Bone marrow (tissue), 2 donors: Measurements from ENCODE around the gene HCK.

Experiments used
- DNase-seq, 2 donors: peaks; one replicate each; lab custom pipeline; 2025; lab: John Stamatoyannopoulos, UW

Gene HCK

GRCh38 chr20:32130352-32130751 is 78.3 kb downstream of the HCK start:
- no peak for DNase-seq

DNA sequence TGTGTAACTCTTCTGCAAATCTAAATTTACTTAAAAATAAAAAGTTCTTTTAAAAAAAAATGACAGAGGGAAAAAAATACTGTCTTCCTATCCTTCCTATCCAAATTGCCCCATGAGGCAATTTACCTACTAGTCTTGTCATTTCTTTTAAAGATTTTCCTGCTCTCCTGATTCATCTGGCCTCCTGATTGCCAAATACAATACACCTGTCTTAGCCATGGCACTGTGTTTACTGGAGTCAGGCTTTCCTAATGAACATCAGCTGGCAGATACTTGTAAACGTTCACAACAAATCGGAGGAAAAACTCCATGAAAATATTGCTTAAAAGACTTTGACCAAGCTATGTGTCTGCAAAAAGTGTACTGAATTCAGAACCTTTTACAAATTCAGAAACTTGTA is 78.9 kb downstream of the HCK start:
- no peak for DNase-seq

GRCh38 chr20:32132911-32133549 is 81.0 kb downstream of the HCK start:
- no peak for DNase-seq

- DNase-seq: no peak
Measured at GRCh38 chr20:32134026-32134425, 82.0 kb downstream of the HCK start.

GRCh38 chr20:32135983-32136515 is 84.0 kb downstream of the HCK start:
- DNase-seq: no peak

DNA sequence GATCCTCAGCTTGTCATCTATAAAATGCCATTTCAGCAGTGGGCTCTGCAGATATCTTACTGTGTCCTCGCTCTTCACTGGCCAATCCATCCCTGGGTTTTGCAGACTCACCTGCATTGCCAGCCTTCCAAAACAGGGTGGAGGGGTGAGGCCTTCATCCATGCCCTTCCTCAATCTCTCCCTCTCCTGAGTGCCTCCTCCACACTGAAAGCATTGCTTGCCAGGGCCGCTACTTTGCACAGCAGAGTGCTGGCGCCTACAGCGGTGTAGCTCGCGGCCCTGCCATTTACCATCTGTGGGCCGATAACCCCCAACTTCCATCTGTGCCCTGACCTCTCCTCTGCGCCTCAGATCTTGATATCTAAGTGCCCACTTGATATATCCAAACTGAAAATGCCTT is 86.9 kb downstream of the HCK start:
- DNase-seq: no peak

- no peak for DNase-seq
Measured at GRCh38 chr20:32139947-32140346, 87.9 kb downstream of the HCK start.

GRCh38 chr20:32140603-32141002 is 88.6 kb downstream of the HCK start:
- no peak for DNase-seq

- no peak for DNase-seq
Measured at GRCh38 chr20:32141465-32141980, 89.5 kb downstream of the HCK start.

GRCh38 chr20:32142088-32142487 is 90.0 kb downstream of the HCK start:
- DNase-seq: no peak

GRCh38 chr20:32142991-32143390 is 90.9 kb downstream of the HCK start:
- no peak for DNase-seq

- no peak for DNase-seq
Measured at GRCh38 chr20:32144898-32145662, 93.0 kb downstream of the HCK start.

GRCh38 chr20:32149566-32150170 is 97.6 kb downstream of the HCK start:
- no peak for DNase-seq

GRCh38 chr20:32150291-32150848 is 98.3 kb downstream of the HCK start:
- no peak for DNase-seq
